ENCODE measurements around the gene ZMYND10.

GRCh38 chr3:50294089-50294488 lies 51.4 kb downstream of the ZMYND10 start:
- TF ChIP-seq POLR2AphosphoS5 (IDR thresholded peaks at IDR 0.05; ENCODE audit: low read depth, low read length), result no peak
- TF ChIP-seq REST (IDR thresholded peaks at IDR 0.05; ENCODE audit: insufficient read depth in 1 of 2, low read depth in 2 of 2, low read length in 2 of 2), result no peak
- TF ChIP-seq SIN3A (IDR thresholded peaks at IDR 0.05; ENCODE audit: borderline replicate concordance, insufficient read depth, low read length), result no peak
